ENCODE results near the gene LURAP1L. TPM values are rescaled to one million over a fixed set of nuclear protein-coding genes. Genes with fewer than 3 reads are reported as not detected.

Gene LURAP1L
- total and polyA plus RNA-seq, 2 of the 4 experiments (the other 2 are of a cell fraction), result 6.1 to 10.6 TPM

DNA sequence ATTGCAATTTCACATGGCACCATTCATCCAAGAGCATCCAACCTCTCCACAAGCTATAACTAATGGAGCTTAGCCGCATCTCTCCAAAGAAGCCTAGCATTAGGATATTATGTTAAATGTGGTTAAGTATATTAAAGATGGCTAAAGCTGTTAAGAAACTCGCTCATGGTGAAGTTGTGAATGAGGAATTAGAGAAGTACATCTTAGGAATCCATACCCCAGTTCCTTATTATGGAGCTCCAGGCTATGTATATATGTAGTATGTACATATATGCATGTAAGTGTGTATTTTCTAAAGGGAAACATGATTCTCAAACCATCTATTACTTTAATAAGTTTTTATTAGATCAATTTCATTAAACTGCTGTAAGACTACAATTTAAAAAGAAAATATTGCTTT, 26.4 kb downstream of the LURAP1L start:
- peaks cover 2 to 6% of the 10 kb centered on the region in 2 experiments; a peak in 2 of 4 replicates for H3K79me1 ChIP-seq (ENCODE audit: low read depth in 1 of 2, low read length in 2 of 2)
- no peak overlapping the region for H4K91ac ChIP-seq (ENCODE audit: insufficient read depth, low read depth, low read length)
- ChIA-PET CTCF (no interaction called here), POLR2A (ENCODE audit: unreplicated experiment) (no interaction called here)
- H3K9me3 ChIP-seq (ENCODE audit: control insufficient read depth, insufficient read depth, low read length), result no peaks in the 10 kb centered on the region
- no peak overlapping the region for H2BK20ac ChIP-seq (ENCODE audit: low read depth, low read length)
- no peak overlapping the region for H2AK5ac ChIP-seq (ENCODE audit: low read depth, low read length)
- no peak overlapping the region for H3K23ac ChIP-seq (ENCODE audit: low read depth, low read length)
- H3K56ac ChIP-seq (ENCODE audit: extremely low read depth, insufficient read depth, low read length), result no peak overlapping the region
- no peak overlapping the region for H2BK120ac ChIP-seq (ENCODE audit: low read depth, low read length)
- TF ChIP-seq FOS (IDR thresholded peaks at IDR 0.05; ENCODE audit: low read depth, low read length) (no peak), SMC3 (IDR thresholded peaks at IDR 0.05; ENCODE audit: low read depth, low read length) (no peak), RAD21 (IDR thresholded peaks at IDR 0.05; ENCODE audit: low read length) (no peak), MAZ (IDR thresholded peaks at IDR 0.05; ENCODE audit: borderline replicate concordance, low read depth, low read length) (no peak), MAFK (IDR thresholded peaks at IDR 0.05; ENCODE audit: low read depth, low read length) (no peak), NFE2L2 (IDR thresholded peaks at IDR 0.05; ENCODE audit: low read depth, low read length) (no peak), CEBPB (IDR thresholded peaks at IDR 0.05; ENCODE audit: low read depth, low read length) (no peak), RFX5 (IDR thresholded peaks at IDR 0.05; ENCODE audit: low read depth, low read length) (no peak), MXI1 (IDR thresholded peaks at IDR 0.05; ENCODE audit: borderline replicate concordance, low read depth, low read length) (no peak), POLR2A (IDR thresholded peaks at IDR 0.05; ENCODE audit: low read depth, low read length) (no peak), BHLHE40 (IDR thresholded peaks at IDR 0.05; ENCODE audit: low read depth, low read length) (no peak), RCOR1 (IDR thresholded peaks at IDR 0.05; ENCODE audit: insufficient replicate concordance, low read length) (no peak), CHD1 (IDR thresholded peaks at IDR 0.05; ENCODE audit: low read depth, low read length) (no peak)
- TF ChIP-seq, protein P1, sequence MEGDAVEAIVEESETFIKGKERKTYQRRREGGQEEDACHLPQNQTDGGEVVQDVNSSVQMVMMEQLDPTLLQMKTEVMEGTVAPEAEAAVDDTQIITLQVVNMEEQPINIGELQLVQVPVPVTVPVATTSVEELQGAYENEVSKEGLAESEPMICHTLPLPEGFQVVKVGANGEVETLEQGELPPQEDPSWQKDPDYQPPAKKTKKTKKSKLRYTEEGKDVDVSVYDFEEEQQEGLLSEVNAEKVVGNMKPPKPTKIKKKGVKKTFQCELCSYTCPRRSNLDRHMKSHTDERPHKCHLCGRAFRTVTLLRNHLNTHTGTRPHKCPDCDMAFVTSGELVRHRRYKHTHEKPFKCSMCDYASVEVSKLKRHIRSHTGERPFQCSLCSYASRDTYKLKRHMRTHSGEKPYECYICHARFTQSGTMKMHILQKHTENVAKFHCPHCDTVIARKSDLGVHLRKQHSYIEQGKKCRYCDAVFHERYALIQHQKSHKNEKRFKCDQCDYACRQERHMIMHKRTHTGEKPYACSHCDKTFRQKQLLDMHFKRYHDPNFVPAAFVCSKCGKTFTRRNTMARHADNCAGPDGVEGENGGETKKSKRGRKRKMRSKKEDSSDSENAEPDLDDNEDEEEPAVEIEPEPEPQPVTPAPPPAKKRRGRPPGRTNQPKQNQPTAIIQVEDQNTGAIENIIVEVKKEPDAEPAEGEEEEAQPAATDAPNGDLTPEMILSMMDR (conservative IDR thresholded peaks at IDR 0.05; ENCODE audit: low read depth, low read length), result no peak
- TF ChIP-seq, protein P2, sequence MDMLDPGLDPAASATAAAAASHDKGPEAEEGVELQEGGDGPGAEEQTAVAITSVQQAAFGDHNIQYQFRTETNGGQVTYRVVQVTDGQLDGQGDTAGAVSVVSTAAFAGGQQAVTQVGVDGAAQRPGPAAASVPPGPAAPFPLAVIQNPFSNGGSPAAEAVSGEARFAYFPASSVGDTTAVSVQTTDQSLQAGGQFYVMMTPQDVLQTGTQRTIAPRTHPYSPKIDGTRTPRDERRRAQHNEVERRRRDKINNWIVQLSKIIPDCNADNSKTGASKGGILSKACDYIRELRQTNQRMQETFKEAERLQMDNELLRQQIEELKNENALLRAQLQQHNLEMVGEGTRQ (IDR thresholded peaks at IDR 0.05; ENCODE audit: low read depth, low read length), result no peak
- TF ChIP-seq, protein P3, sequence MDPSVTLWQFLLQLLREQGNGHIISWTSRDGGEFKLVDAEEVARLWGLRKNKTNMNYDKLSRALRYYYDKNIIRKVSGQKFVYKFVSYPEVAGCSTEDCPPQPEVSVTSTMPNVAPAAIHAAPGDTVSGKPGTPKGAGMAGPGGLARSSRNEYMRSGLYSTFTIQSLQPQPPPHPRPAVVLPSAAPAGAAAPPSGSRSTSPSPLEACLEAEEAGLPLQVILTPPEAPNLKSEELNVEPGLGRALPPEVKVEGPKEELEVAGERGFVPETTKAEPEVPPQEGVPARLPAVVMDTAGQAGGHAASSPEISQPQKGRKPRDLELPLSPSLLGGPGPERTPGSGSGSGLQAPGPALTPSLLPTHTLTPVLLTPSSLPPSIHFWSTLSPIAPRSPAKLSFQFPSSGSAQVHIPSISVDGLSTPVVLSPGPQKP (IDR thresholded peaks at IDR 0.05; ENCODE audit: borderline replicate concordance, low read depth, low read length), result no peak
- DNase-seq (no peak), ATAC-seq (ENCODE audit: low read depth) (no peak)
- no peak overlapping the region for H2BK15ac ChIP-seq (ENCODE audit: low read depth, low read length)
- no peaks in the 10 kb centered on the region for H4K20me1 ChIP-seq (ENCODE audit: insufficient read depth, low read length)
- H2BK5ac ChIP-seq (ENCODE audit: low read depth, low read length, poor library complexity, severe bottlenecking), result no peak overlapping the region
- H3K18ac ChIP-seq (ENCODE audit: low read depth, low read length), result no peak overlapping the region
- no peaks in the 10 kb centered on the region for H3K27me3 ChIP-seq (ENCODE audit: control insufficient read depth, insufficient read depth, low read length)
- peaks cover 2% of the 10 kb centered on the region; the same call in 1 of the 2 replicates for H3K4me1 ChIP-seq (ENCODE audit: control insufficient read depth, insufficient read depth, low read length)
- no peaks in the 10 kb centered on the region for H3K9me1 ChIP-seq (ENCODE audit: insufficient read depth, low read length)
- H4K5ac ChIP-seq (ENCODE audit: low read depth, low read length), result no peak overlapping the region
- no peak overlapping the region for H3K9ac ChIP-seq (ENCODE audit: low read depth, low read length)
- no peak overlapping the region for H3K27ac ChIP-seq (ENCODE audit: insufficient read depth, low read length)
- no peak overlapping the region for H4K8ac ChIP-seq (ENCODE audit: low read depth in 2 of 2, low read length in 2 of 2)
- no CpG with 5 or more reads among the region's 2 CpGs for WGBS, 2 experiments (ENCODE audit: extremely low coverage in 2 of 2, insufficient read length in 1 of 2)
- BruUV-seq (replicated peaks), result no TSS peak
- no peak overlapping the region for H3K14ac ChIP-seq (replicated peaks; ENCODE audit: low read depth, low read length)
- intact Hi-C loops (cut with micrococcal nuclease) (no loop called here), in situ Hi-C loops (cut with MboI; ENCODE audit: low sequenced_read_pairs) (no loop called here), dilution Hi-C loops (cut with HindIII; ENCODE audit: low sequenced_read_pairs, unreplicated experiment) (no loop called here)
- no peak overlapping the region for H2AK9ac ChIP-seq (replicated peaks; ENCODE audit: low read depth, low read length, poor library complexity)
- H3K4ac ChIP-seq (ENCODE audit: low read depth, low read length), result no peak overlapping the region
- no peak overlapping the region for H2AFZ ChIP-seq (replicated peaks; ENCODE audit: low read length, poor library complexity)
- no peak overlapping the region for H3K4me2 ChIP-seq (ENCODE audit: low read depth, low read length)
- peaks cover 6% of the 10 kb centered on the region; the same call in 1 of the 2 replicates for H3K36me3 ChIP-seq (ENCODE audit: control insufficient read depth, insufficient read depth, low read length)
- no peak overlapping the region for H3K4me3 ChIP-seq (ENCODE audit: insufficient read depth, low read depth, low read length)

Measured in IMR-90 (cell line).